Measurements from ENCODE around the gene SLC25A13. TPM values are rescaled to one million over a fixed set of nuclear protein-coding genes. Genes with fewer than 3 reads are reported as not detected.
"Not testable (repeated sequence)": the region's sequence is repeated elsewhere in the genome, so short reads cannot be mapped to it uniquely, and the experiment has no call there.

Gene SLC25A13
- total and polyA plus RNA-seq, 2 of the 13 experiments (the other 11 are each of a cell fraction or from before 2014, with no cell fraction given), result 36.2 to 84.9 TPM

DNA sequence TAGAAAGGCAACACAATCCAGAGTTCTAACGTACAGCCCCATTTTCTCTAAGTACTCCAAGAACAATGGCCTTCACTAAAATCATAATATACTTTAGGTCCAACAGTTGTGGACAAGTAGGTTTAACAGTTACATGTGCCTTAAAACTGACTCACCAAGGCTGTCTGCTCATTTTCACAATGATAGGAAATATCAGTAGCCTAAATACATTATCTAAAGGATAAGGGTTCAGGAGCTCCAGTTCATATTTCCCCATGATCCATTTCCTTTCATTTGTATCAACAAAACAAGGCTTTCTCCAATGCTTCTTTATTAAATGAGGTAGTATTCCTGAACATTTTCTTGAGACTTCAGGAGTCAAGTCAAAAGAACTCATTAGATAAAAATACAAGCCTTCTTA, 164.0 kb downstream of the SLC25A13 start:
- intact Hi-C loops (cut with micrococcal nuclease; ENCODE audit: unreplicated experiment) (no loop called here), in situ Hi-C loops (cut with HindIII; ENCODE audit: extremely low pct_ligation_motif_present, low pct_unique_long_range_greater_than_20kb) (no loop called here)
- H3K36me3 ChIP-seq (replicated peaks in 1 of 2; ENCODE audit: control insufficient read depth in 1 of 2, insufficient read depth in 2 of 2, low read length in 2 of 2), result peaks cover 5 to 33% of the 10 kb centered on the region in 2 experiments
- FAIRE-seq, result no peak
- no peak overlapping the region for H3K4me2 ChIP-seq (ENCODE audit: low read depth, low read length)
- no peaks in the 10 kb centered on the region for H4K20me1 ChIP-seq (ENCODE audit: insufficient read depth, low read length)
- peaks cover 11% of the 10 kb centered on the region; the same call in 1 of the 2 replicates for H3K4me1 ChIP-seq (ENCODE audit: insufficient read depth, low read length)
- H3K79me2 ChIP-seq (ENCODE audit: insufficient read depth, low read length), result no peaks in the 10 kb centered on the region
- POLR2A ChIA-PET, result no interaction called here
- H3K27ac ChIP-seq (ENCODE audit: extremely low read length, insufficient read depth, low read length), result no peak overlapping the region
- CTCF ChIA-PET (ENCODE audit: low intra/inter-chr PET ratio, low total read pairs), result no interaction called here
- TF ChIP-seq ZFP36L1 (CRISPR knock-in tag; IDR thresholded peaks at IDR 0.05), result no peak
- TF ChIP-seq GTF3A (CRISPR knock-in tag; conservative IDR thresholded peaks at IDR 0.05), result no peak
- no peak for TF ChIP-seq ZSCAN9 (CRISPR knock-in tag; IDR thresholded peaks at IDR 0.05; ENCODE audit: borderline replicate concordance)
- TF ChIP-seq BRD4 (CRISPR knock-in tag; IDR thresholded peaks at IDR 0.05), result no peak
- TF ChIP-seq CCAR2 (optimal IDR thresholded peaks at IDR 0.05; ENCODE audit: low read depth, low read length), result no peak
- TF ChIP-seq ZNF570 (CRISPR knock-in tag; IDR thresholded peaks at IDR 0.05; ENCODE audit: borderline replicate concordance), result no peak
- no peak for TF ChIP-seq ZFP36 (IDR thresholded peaks at IDR 0.05; ENCODE audit: borderline replicate concordance, low read depth, low read length, partially characterized antibody)
- no peak for TF ChIP-seq MEF2D (CRISPR knock-in tag; IDR thresholded peaks at IDR 0.05)
- no peak for TF ChIP-seq ZKSCAN8 (CRISPR knock-in tag; IDR thresholded peaks at IDR 0.05; ENCODE audit: borderline replicate concordance)
- H3K9ac ChIP-seq (ENCODE audit: insufficient read depth, low read depth, low read length), result no peak overlapping the region
- 89% methylated on average over 1 of the region's 1 CpG for WGBS (ENCODE audit: low lambda C conversion rate)
- no peak for DNase-seq (ENCODE audit: low spot score)
- no peak for ATAC-seq
- H3K4me3 ChIP-seq (replicated peaks in 1 of 3; ENCODE audit: insufficient read depth in 1 of 3, low read depth in 2 of 3, low read length in 3 of 3), result no peak overlapping the region
- H3K27me3 ChIP-seq (ENCODE audit: control insufficient read depth in 1 of 2, insufficient read depth in 2 of 2, low read length in 2 of 2), result no peaks in the 10 kb centered on the region
- no peak overlapping the region for H2AFZ ChIP-seq (ENCODE audit: low read length)
- no peaks in the 10 kb centered on the region for H3K9me3 ChIP-seq (ENCODE audit: low read length)
- no TSS peak for BruUV-seq (replicated peaks)

DNA sequence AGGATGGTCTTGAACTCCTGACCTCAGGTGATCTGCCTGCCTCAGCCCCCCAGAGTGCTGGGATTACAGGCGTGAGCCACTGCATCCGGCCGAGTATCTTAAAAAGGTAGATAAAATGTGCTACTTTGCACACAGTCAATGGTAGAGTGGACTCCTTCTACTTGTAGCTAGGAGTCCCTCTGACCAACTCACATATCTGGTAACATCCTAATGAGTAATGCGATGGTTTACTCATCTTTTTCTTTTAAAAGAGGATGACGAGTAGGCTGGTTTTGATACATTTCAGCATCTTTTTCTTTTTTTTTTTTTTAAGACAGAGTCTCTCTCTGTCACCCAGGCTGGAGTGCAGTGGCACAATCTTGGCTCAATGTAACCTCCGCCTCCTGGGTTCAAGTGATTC, 167.4 kb downstream of the SLC25A13 start:
- DNase-seq (ENCODE audit: low spot score); BruUV-seq (replicated peaks); H3K79me2 ChIP-seq (ENCODE audit: insufficient read depth, low read length); ATAC-seq; H3K27me3 ChIP-seq (ENCODE audit: control insufficient read depth in 1 of 2, insufficient read depth in 2 of 2, low read length in 2 of 2); H3K9ac ChIP-seq (ENCODE audit: insufficient read depth, low read depth, low read length); FAIRE-seq; in situ Hi-C loops (cut with HindIII; ENCODE audit: extremely low pct_ligation_motif_present, low pct_unique_long_range_greater_than_20kb); H3K4me3 ChIP-seq (replicated peaks in 1 of 3; ENCODE audit: insufficient read depth in 1 of 3, low read depth in 2 of 3, low read length in 3 of 3); H3K9me3 ChIP-seq (ENCODE audit: low read length); CTCF ChIA-PET (ENCODE audit: low intra/inter-chr PET ratio, low total read pairs); H3K27ac ChIP-seq (ENCODE audit: extremely low read length, insufficient read depth, low read length); intact Hi-C loops (cut with micrococcal nuclease; ENCODE audit: unreplicated experiment); H4K20me1 ChIP-seq (ENCODE audit: insufficient read depth, low read length); H3K4me1 ChIP-seq (ENCODE audit: insufficient read depth, low read length); H2AFZ ChIP-seq (ENCODE audit: low read length); POLR2A ChIA-PET; H3K4me2 ChIP-seq (ENCODE audit: low read depth, low read length): not testable (repeated sequence)
- H3K36me3 ChIP-seq (replicated peaks in 1 of 2; ENCODE audit: control insufficient read depth in 1 of 2, insufficient read depth in 2 of 2, low read length in 2 of 2), result peaks cover 8 to 29% of the 10 kb centered on the region in 2 experiments
- WGBS (ENCODE audit: low lambda C conversion rate), result 98% methylated on average over 6 of the region's 6 CpGs
